Spleen (tissue), 7 donors: Measurements from ENCODE around the gene FAM90A26.
"Not testable (repeated sequence)": the region's sequence is repeated elsewhere in the genome, so short reads cannot be mapped to it uniquely, and the experiment has no call there.

ENCODE experiments used
- CTCF ChIP-seq, 11 experiments: fragments of 200-600 bp in 7 of 11; fragments of 450-650 bp in 4 of 11; sonication (generic) in 4 of 11; IDR thresholded peaks in 8 of 11; conservative IDR thresholded peaks in 3 of 11; 1 replicate in 7 of 11; 2 replicates in 4 of 11; pipeline versions ENCODE4 v1.4.0 to v1.8.0; 2016 to 2021; ENCODE audit warnings: antibody characterized with exemption in 11 of 11, inconsistent platforms in 4 of 11, mild to moderate bottlenecking in 1 of 11
- POLR2A ChIP-seq, 3 donors: fragments of 450-650 bp; IDR thresholded peaks; one replicate each; pipeline ENCODE4 v1.5.1; 2017; ENCODE audit warnings: antibody characterized with exemption in 3 of 3, mild to moderate bottlenecking in 1 of 3
- donor health status: DM: no; HTN: no; CAD: no; lungs with moderate emphysema.
- donor health status: DM: no; HTN: no; CAD: no.
- donor health status: DM: no; HTN: no; CAD: no.

GRCh38 chr4:9155101-9155886 is 14.9 kb upstream of the FAM90A26 start:
- TF ChIP-seq CTCF (IDR thresholded peaks at IDR 0.05 in 8 of 11, conservative IDR thresholded peaks at IDR 0.05 in 3 of 11); POLR2A (IDR thresholded peaks at IDR 0.05): not testable (repeated sequence)
